Measurements from ENCODE around the gene HM13. TPM values are rescaled to one million over a fixed set of nuclear protein-coding genes. Genes with fewer than 3 reads are reported as not detected.

HM13 gene
- total and polyA plus RNA-seq, 10 donors = 62.1 to 122 (median 103) TPM

DNA sequence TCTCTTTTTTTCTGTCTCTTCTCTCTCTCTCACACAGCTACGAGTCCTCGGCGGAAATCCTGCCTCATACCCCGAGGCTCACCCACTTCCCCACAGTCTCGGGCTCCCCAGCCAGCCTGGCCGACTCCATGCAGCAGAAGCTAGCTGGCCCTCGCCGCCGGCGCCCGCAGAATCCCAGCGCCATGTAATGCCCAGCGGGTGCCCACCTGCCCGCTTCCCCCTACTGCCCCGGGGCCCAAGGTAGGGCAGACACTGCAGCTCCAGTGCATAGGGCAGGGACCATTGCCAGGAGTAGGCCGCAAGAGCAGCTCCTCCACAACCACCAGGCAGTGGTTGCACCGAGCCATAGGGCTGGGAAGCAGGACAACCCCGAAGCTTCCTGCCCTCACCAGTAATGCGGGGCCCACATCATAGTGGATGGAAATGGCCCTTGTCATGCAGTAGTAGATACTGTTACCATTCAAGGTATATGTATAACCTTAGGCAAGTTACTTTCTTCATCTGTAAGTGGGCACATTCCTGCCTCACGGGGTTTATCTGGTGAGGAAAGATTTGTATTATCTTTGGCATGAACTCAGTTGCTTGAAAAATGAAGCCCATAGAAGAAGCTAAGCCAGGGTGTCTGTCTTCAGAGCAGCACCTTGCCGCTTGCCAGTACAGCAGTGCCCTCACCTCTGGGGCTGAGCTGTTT lies 53.9 kb downstream of the HM13 start:
- intact Hi-C loops (cut with DNase I; ENCODE audit: low total_unique reads) = no loop called here
- Histone ChIP-seq H3K27ac (peak overlapping the region in 3 of 8 donors; percentile 38 to 97 (median 96)), H3K36me3 (peaks cover 0 to 80% (median 49%) of the 10 kb centered on the region in 6 donors)

DNA sequence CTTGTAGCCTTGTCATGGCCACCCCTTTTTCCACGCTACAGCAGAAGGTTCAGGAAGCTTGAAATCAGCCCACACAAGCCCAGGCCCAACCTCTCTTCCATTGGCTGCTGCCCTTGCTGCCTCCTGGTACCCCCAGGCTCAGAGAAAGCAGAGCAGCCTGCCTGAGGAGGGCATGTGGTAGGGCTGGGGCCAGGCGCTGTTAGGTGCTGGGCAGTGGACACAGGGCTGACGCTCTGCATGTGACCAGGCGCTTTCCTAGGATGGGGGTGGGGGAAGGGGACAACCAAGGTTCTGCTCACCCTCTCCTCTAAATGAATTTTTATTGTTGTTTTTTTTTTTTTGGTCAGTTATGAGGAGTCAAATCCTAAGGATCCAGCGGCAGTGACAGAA lies 54.5 kb downstream of the HM13 start:
- Histone ChIP-seq H3K4me3 (no peak overlapping the region), H3K27ac (peak overlapping the region in 4 of 8 donors; percentile 38 to 97 (median 78)), H3K27me3 (replicated peaks in 1 of 7) (no peaks in the 10 kb centered on the region), H3K9me3 (no peaks in the 10 kb centered on the region), H3K36me3 (peaks cover 0 to 74% (median 44%) of the 10 kb centered on the region in 6 donors), H3K4me1 (peaks cover 9 to 52% (median 34%) of the 10 kb centered on the region in 6 donors)
- no peak for DNase-seq
- intact Hi-C loops (cut with DNase I; ENCODE audit: low total_unique reads) = no loop called here
- 84 to 91% (median 90%) methylated on average over 5 of the region's 5 CpGs for WGBS, 5 donors
- TF ChIP-seq POLR2A (IDR thresholded peaks at IDR 0.05) (no peak), POLR2AphosphoS5 (IDR thresholded peaks at IDR 0.05) (peak in 2 of 3 donors; percentile 13 to 15)

More for the DNA sequence above, 53.9 kb downstream of the HM13 start:
- WGBS, 5 donors = 70 to 75% (median 72%) methylated on average over 21 of the region's 21 CpGs
- Histone ChIP-seq H3K4me1 (peaks cover 8 to 47% (median 29%) of the 10 kb centered on the region in 6 donors), H3K4me3 (no peak overlapping the region), H3K9me3 (no peaks in the 10 kb centered on the region), H3K27me3 (replicated peaks in 1 of 7) (no peaks in the 10 kb centered on the region)
- DNase-seq = peak; percentile 80
- TF ChIP-seq POLR2A (IDR thresholded peaks at IDR 0.05) (no peak), POLR2AphosphoS5 (IDR thresholded peaks at IDR 0.05) (peak in 1 of 3 donors; percentile 42)
- TF ChIP-seq, protein P1, sequence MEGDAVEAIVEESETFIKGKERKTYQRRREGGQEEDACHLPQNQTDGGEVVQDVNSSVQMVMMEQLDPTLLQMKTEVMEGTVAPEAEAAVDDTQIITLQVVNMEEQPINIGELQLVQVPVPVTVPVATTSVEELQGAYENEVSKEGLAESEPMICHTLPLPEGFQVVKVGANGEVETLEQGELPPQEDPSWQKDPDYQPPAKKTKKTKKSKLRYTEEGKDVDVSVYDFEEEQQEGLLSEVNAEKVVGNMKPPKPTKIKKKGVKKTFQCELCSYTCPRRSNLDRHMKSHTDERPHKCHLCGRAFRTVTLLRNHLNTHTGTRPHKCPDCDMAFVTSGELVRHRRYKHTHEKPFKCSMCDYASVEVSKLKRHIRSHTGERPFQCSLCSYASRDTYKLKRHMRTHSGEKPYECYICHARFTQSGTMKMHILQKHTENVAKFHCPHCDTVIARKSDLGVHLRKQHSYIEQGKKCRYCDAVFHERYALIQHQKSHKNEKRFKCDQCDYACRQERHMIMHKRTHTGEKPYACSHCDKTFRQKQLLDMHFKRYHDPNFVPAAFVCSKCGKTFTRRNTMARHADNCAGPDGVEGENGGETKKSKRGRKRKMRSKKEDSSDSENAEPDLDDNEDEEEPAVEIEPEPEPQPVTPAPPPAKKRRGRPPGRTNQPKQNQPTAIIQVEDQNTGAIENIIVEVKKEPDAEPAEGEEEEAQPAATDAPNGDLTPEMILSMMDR (IDR thresholded peaks at IDR 0.05 in 8 of 11, conservative IDR thresholded peaks at IDR 0.05 in 3 of 11) = no peak

DNA sequence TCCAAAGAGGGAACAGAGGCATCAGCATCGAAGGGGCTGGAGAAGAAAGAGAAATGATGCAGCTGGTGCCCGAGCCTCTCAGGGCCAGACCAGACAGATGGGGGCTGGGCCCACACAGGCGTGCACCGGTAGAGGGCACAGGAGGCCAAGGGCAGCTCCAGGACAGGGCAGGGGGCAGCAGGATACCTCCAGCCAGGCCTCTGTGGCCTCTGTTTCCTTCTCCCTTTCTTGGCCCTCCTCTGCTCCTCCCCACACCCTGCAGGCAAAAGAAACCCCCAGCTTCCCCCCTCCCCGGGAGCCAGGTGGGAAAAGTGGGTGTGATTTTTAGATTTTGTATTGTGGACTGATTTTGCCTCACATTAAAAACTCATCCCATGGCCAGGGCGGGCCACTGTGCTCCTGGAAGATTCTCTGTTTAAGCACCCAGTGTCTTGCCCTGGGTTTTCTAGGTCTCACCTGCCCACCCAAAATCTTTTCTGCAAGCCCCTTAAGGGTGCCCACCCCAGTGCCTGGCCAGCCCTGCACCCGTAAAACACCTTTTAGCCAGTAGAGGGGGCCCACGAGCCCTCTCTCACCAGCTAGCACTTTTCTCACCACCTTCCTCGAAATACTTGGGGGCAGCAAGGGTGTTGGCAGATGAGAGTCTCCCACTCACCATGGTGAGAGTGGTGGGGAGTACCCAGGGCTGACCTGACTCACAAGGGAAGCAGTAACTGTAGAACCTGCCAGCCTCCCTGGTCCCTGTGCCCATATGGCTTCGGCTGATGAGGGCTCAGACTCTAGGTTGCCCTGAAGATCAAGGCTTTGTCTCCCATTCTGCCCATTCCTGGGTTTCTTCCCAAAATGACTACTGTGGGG lies 55.1 kb downstream of the HM13 start:
- Histone ChIP-seq H3K4me1 (peaks cover 9 to 59% (median 40%) of the 10 kb centered on the region in 6 donors), H3K36me3 (peaks cover 0 to 68% (median 38%) of the 10 kb centered on the region in 6 donors), H3K27me3 (replicated peaks in 1 of 7) (no peaks in the 10 kb centered on the region), H3K4me3 (no peak overlapping the region), H3K9me3 (no peaks in the 10 kb centered on the region), H3K27ac (peak overlapping the region in 7 of 8 donors; percentile 24 to 97 (median 59))
- TF ChIP-seq POLR2A (IDR thresholded peaks at IDR 0.05) (no peak), POLR2AphosphoS5 (IDR thresholded peaks at IDR 0.05) (peak in 1 of 3 donors; percentile 24)
- TF ChIP-seq, protein P1 (IDR thresholded peaks at IDR 0.05 in 8 of 11, conservative IDR thresholded peaks at IDR 0.05 in 3 of 11) = peak; percentile 45 to 94 (median 87)
- intact Hi-C loops (cut with DNase I; ENCODE audit: low total_unique reads) = no loop called here
- peak; percentile 86 for DNase-seq
- WGBS, 5 donors = 36 to 47% (median 40%) methylated on average over 10 of the region's 10 CpGs

DNA sequence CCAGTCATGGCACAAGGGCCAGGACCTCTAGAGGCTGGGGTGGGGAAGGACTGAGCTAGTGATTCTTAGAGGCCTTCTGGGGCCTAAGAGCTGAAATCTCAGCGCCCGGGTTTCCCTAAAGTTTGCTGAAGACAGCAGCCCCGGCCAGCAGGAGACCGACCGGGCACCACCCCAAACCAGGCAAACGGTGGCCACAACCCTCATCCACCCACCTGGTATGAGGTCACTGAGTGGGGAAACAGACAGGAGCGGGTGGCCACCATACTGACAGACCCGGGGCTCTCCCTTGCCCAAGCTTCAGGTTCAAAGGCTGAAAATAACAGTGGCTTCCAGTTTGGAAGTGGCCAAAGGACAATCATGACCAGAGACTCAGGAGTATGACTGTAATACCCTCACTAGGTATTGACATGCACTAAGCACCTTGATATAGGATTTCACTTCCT lies 55.8 kb downstream of the HM13 start:
- Histone ChIP-seq H3K27ac (peak overlapping the region in 7 of 8 donors; percentile 24 to 97 (median 90)), H3K4me1 (peaks cover 9 to 62% (median 40%) of the 10 kb centered on the region in 6 donors), H3K27me3 (replicated peaks in 1 of 7) (no peaks in the 10 kb centered on the region), H3K36me3 (peaks cover 0 to 61% (median 32%) of the 10 kb centered on the region in 6 donors), H3K9me3 (no peaks in the 10 kb centered on the region), H3K4me3 (no peak overlapping the region)
- intact Hi-C loops (cut with DNase I; ENCODE audit: low total_unique reads) = no loop called here
- TF ChIP-seq, protein P1 (IDR thresholded peaks at IDR 0.05 in 8 of 11, conservative IDR thresholded peaks at IDR 0.05 in 3 of 11) = no peak
- TF ChIP-seq POLR2A (IDR thresholded peaks at IDR 0.05) = no peak
- no peak for TF ChIP-seq POLR2AphosphoS5 (IDR thresholded peaks at IDR 0.05)
- no peak for DNase-seq
- WGBS, 5 donors = 69 to 100% (median 78%) methylated on average over 1 to 8 of the region's 8 CpGs
